Lung (tissue), 12 donors: ENCODE measurements around the gene MAD2L2. TPM values are rescaled to one million over a fixed set of nuclear protein-coding genes. Genes with fewer than 3 reads are reported as not detected.

Source experiments
- ATAC-seq: fragments of 200-7000 bp; cut with Tn5 transposase; one replicate; pipeline ENCODE4 v1.9.1; 2020; ENCODE audit warnings: moderate number of reproducible peaks; ENCODE audit not compliant: insufficient read depth, low FRiP score
- DNase-seq, 3 donors: peaks; one replicate each; pipeline ENCODE4 v3.0.0-alpha.2; 2013 to 2017
- H3K27ac ChIP-seq, 2 donors: one replicate each; pipeline ENCODE4 v1.5.1; 2013; ENCODE audit warnings: mild to moderate bottlenecking in 2 of 2, moderate library complexity in 2 of 2, control low read depth in 1 of 2, inconsistent platforms in 1 of 2, low read depth in 1 of 2, low read length in 1 of 2
- H3K27me3 ChIP-seq, 3 donors: one replicate each; pipeline ENCODE4 v1.5.1; 2013; ENCODE audit warnings: low read length in 2 of 3; ENCODE audit not compliant: control insufficient read depth in 3 of 3, insufficient read depth in 3 of 3
- H3K36me3 ChIP-seq, 4 donors: one replicate each; pipeline ENCODE4 v1.5.1; 2013; ENCODE audit warnings: low read length in 4 of 4, mild to moderate bottlenecking in 1 of 4, moderate library complexity in 1 of 4; ENCODE audit not compliant: control insufficient read depth in 4 of 4, insufficient read depth in 4 of 4
- H3K4me1 ChIP-seq, 5 donors: one replicate each; pipeline ENCODE4 v1.5.1; 2013; ENCODE audit warnings: low read length in 5 of 5, mild to moderate bottlenecking in 2 of 5, moderate library complexity in 1 of 5; ENCODE audit not compliant: control insufficient read depth in 5 of 5, insufficient read depth in 5 of 5
- H3K4me3 ChIP-seq: one replicate; pipeline ENCODE4 v1.5.1; 2013; ENCODE audit warnings: mild to moderate bottlenecking, control low read depth, moderate library complexity
- H3K9ac ChIP-seq, 2 donors: one replicate each; pipeline ENCODE4 v1.5.1; 2013; ENCODE audit warnings: low read length in 2 of 2, control low read depth in 1 of 2; ENCODE audit not compliant: insufficient read depth in 1 of 2
- H3K9me3 ChIP-seq, 4 donors: one replicate each; pipeline ENCODE4 v1.5.1; 2013; ENCODE audit warnings: low read length in 3 of 4, mild to moderate bottlenecking in 1 of 4, moderate library complexity in 1 of 4; ENCODE audit not compliant: control insufficient read depth in 4 of 4, insufficient read depth in 3 of 4
- CTCF ChIP-seq: IDR thresholded peaks from 2 replicates; pipeline ENCODE4 v1.5.1; 2012; ENCODE audit warnings: mild to moderate bottlenecking; ENCODE audit errors: control extremely low read depth, extremely low read depth
- WGBS, 2 donors: extraction: QIAGEN DNeasy Blood & Tissue Kit; methylation state at CpG; one replicate each; pipeline ENCODE4 v1.1.7; 2013; 5-methylcytosine and 5-hydroxymethylcytosine counted together
- polyA plus RNA-seq, 2 donors: library from polyadenylated mRNA; stranded (reverse); fragments of 200-250 nt; gene quantifications; one replicate each; pipeline ENCODE4 v1.2.1, GENCODE V29; 2013
- total RNA-seq, 2 donors: library from RNA; depleted of rRNA in 1 of 2; stranded (reverse); fragments of >200 nt in 1 of 2; gene quantifications; one replicate each; pipeline ENCODE4 v1.2.1, GENCODE V29; 2014 to 2021
- donor health status: control.
- donor health status: control.
- donor health status: Bipolar disorder and iron deficiency.
- donor health status: healthy.
- donor health status: DM: yes; HTN: yes; CAD: no.

MAD2L2 gene
- total and polyA plus RNA-seq, 4 donors = 23.4 to 61.9 (median 30.5) TPM

GRCh38 chr1:11682287-11682771 lies 1.4 kb upstream of the MAD2L2 start:
- H3K9me3 ChIP-seq = no peaks in the 10 kb centered on the region
- H3K9ac ChIP-seq = no peak overlapping the region
- H3K36me3 ChIP-seq = peaks cover 0 to 5% (median 2%) of the 10 kb centered on the region in 4 donors
- WGBS, 2 donors = 60 to 68% methylated on average over 7 of the region's 7 CpGs
- TF ChIP-seq CTCF = no peak
- H3K27ac ChIP-seq = no peak overlapping the region
- ATAC-seq = no peak
- H3K27me3 ChIP-seq = no peaks in the 10 kb centered on the region
- no peak overlapping the region for H3K4me3 ChIP-seq
- H3K4me1 ChIP-seq = peaks cover 0 to 15% (median 4%) of the 10 kb centered on the region in 5 donors
- no peak for DNase-seq

GRCh38 chr1:11680270-11681070 lies 478 bp downstream of the MAD2L2 start:
- WGBS, 2 donors = 9 to 14% methylated on average over 53 to 65 of the region's 65 CpGs
- H3K27ac ChIP-seq = peak overlapping the region; percentile 53 to 84
- peak; percentile 42 for ATAC-seq
- H3K9me3 ChIP-seq = no peaks in the 10 kb centered on the region
- TF ChIP-seq CTCF = no peak
- no peak for DNase-seq
- peaks cover 0 to 17% (median 11%) of the 10 kb centered on the region in 4 donors for H3K36me3 ChIP-seq
- no peaks in the 10 kb centered on the region for H3K27me3 ChIP-seq
- peak overlapping the region in 1 of 2 donors; percentile 23 for H3K9ac ChIP-seq
- peak overlapping the region; percentile 90 for H3K4me3 ChIP-seq
- peaks cover 0 to 15% (median 4%) of the 10 kb centered on the region in 5 donors for H3K4me1 ChIP-seq

- 95 to 100% methylated on average over 2 of the region's 2 CpGs for WGBS, 2 donors
- ATAC-seq = no peak
These were observed 2.5 kb downstream of the MAD2L2 start for GRCh38 chr1:11678442-11678841.

More at GRCh38 chr1:11678442-11678841, 2.5 kb downstream of the MAD2L2 start:
- no peak overlapping the region for H3K4me3 ChIP-seq
- H3K27ac ChIP-seq = no peak overlapping the region
- no peak overlapping the region for H3K9ac ChIP-seq
- TF ChIP-seq CTCF = no peak
- peaks cover 3 to 29% (median 11%) of the 10 kb centered on the region in 4 donors for H3K36me3 ChIP-seq
- H3K9me3 ChIP-seq = no peaks in the 10 kb centered on the region
- DNase-seq = no peak
- H3K4me1 ChIP-seq = peaks cover 0 to 15% (median 4%) of the 10 kb centered on the region in 5 donors
- H3K27me3 ChIP-seq = no peaks in the 10 kb centered on the region
